H1 (cell line): Measurements from ENCODE around the gene PPIL4. TPM values are rescaled to one million over a fixed set of nuclear protein-coding genes. Genes with fewer than 3 reads are reported as not detected.

Experiments used
- CTCF ChIA-PET: fragments of 300-600 bp; sonication (Branson Sonifier 250); formaldehyde crosslinking; loops from one replicate; lab custom pipeline; 2021; ENCODE audit not compliant: partially characterized antibody; lab: Charles Lee
- POLR2A ChIA-PET: fragments of 300-600 bp; sonication (Branson Sonifier 250); formaldehyde crosslinking; loops from one replicate; lab custom pipeline; 2021; ENCODE audit warnings: inconsistent platforms; ENCODE audit not compliant: partially characterized antibody; lab: Charles Lee
- DNase-seq, 2 experiments: peaks; one replicate each; pipeline versions ENCODE4 v3.0.0 to v3.0.0-alpha.2; 2010 to 2022; ENCODE audit warnings: low spot score in 2 of 2, low read depth in 1 of 2, mixed read lengths in 1 of 2
- FAIRE-seq: peaks from 2 replicates; lab custom pipeline; 2011; peaks lifted over from hg19 to GRCh38; lab: Jason Lieb, UNC
- H2AFZ ChIP-seq: 2 replicates; pipeline ENCODE4 v1.8.1; 2012; ENCODE audit warnings: low read length, inconsistent platforms
- H2AK5ac ChIP-seq: 2 replicates; pipeline ENCODE4 v1.6.1; 2013; ENCODE audit warnings: low read depth, low read length
- H2BK120ac ChIP-seq: replicated peaks from 2 replicates; pipeline ENCODE3; 2013; ENCODE audit warnings: low read depth, low read length, inconsistent platforms
- H2BK12ac ChIP-seq: 2 replicates; pipeline ENCODE4 v1.6.1; 2013; ENCODE audit warnings: low read depth, low read length
- H2BK15ac ChIP-seq: 2 replicates; pipeline ENCODE4 v1.6.1; 2013; ENCODE audit warnings: low read length
- H2BK20ac ChIP-seq: 2 replicates; pipeline ENCODE4 v1.6.1; 2013; ENCODE audit warnings: low read length
- H2BK5ac ChIP-seq: 2 replicates; pipeline ENCODE4 v1.6.1; 2013; ENCODE audit warnings: low read depth, low read length
- H3K14ac ChIP-seq: 2 replicates; pipeline ENCODE4 v1.6.1; 2013; ENCODE audit warnings: inconsistent platforms; ENCODE audit not compliant: insufficient read length
- H3K18ac ChIP-seq: 2 replicates; pipeline ENCODE4 v1.6.1; 2013; ENCODE audit warnings: low read length; ENCODE audit errors: extremely low read depth
- H3K23ac ChIP-seq: 2 replicates; pipeline ENCODE4 v1.6.1; 2013; ENCODE audit warnings: inconsistent platforms; ENCODE audit not compliant: insufficient read length
- H3K23me2 ChIP-seq: 2 replicates; pipeline ENCODE4 v1.6.1; 2013; ENCODE audit warnings: low read depth, low read length
- H3K27ac ChIP-seq: 2 replicates; pipeline ENCODE4 v1.6.1; 2011; ENCODE audit warnings: low read depth, low read length, inconsistent platforms
- H3K27me3 ChIP-seq, 4 experiments: replicated peaks in 1 of 4; 1 replicate in 1 of 4; 2 replicates in 3 of 4; pipeline versions ENCODE4 v1.6.1 to v1.8.1; 2011 to 2013; ENCODE audit warnings: low read length in 3 of 4, mild to moderate bottlenecking in 3 of 4, inconsistent platforms in 2 of 4, mixed read lengths in 2 of 4, moderate library complexity in 1 of 4; ENCODE audit not compliant: control insufficient read depth in 3 of 4, insufficient read depth in 3 of 4; ENCODE audit errors: extremely low read depth in 1 of 4
- H3K36me3 ChIP-seq, 4 experiments: 2 replicates each; pipeline versions ENCODE4 v1.6.1 to v1.8.1; 2011 to 2013; ENCODE audit warnings: mild to moderate bottlenecking in 4 of 4, low read length in 3 of 4, moderate library complexity in 2 of 4, control low read depth in 1 of 4, inconsistent platforms in 1 of 4; ENCODE audit not compliant: insufficient read depth in 4 of 4, control insufficient read depth in 2 of 4
- H3K4ac ChIP-seq: replicated peaks from 2 replicates; pipeline ENCODE3; 2013; ENCODE audit warnings: low read length, low read depth, mixed read lengths, inconsistent platforms; ENCODE audit not compliant: insufficient read length
- H3K4me1 ChIP-seq, 4 experiments: replicated peaks in 1 of 4; 1 replicate in 1 of 4; 2 replicates in 3 of 4; pipeline versions ENCODE4 v1.6.1 to v1.8.1; 2011 to 2013; ENCODE audit warnings: low read length in 3 of 4, inconsistent platforms in 2 of 4, mixed read lengths in 1 of 4; ENCODE audit not compliant: insufficient read depth in 4 of 4, control insufficient read depth in 3 of 4
- H3K4me2 ChIP-seq, 2 experiments: 2 replicates each; pipeline versions ENCODE4 v1.6.1 to v1.8.1; 2011 to 2013; ENCODE audit warnings: low read depth in 2 of 2, low read length in 2 of 2, control low read depth in 1 of 2, inconsistent platforms in 1 of 2, mild to moderate bottlenecking in 1 of 2; ENCODE audit not compliant: insufficient read depth in 1 of 2
- H3K4me3 ChIP-seq, 4 experiments: fragments of 200-600, 300-600 bp in 1 of 4; sonication (generic), shearing (Covaris generic), sonication (Bioruptor Twin) in 1 of 4; 2 replicates each; pipeline versions ENCODE4 v1.5.1 to v1.8.1; 2011 to 2016; ENCODE audit warnings: low read length in 4 of 4, low read depth in 3 of 4, control low read depth in 2 of 4, inconsistent platforms in 2 of 4, mild to moderate bottlenecking in 2 of 4, mixed read lengths in 1 of 4, moderate library complexity in 1 of 4; ENCODE audit not compliant: insufficient read depth in 2 of 4; ENCODE audit errors: extremely low read depth in 1 of 4
- H3K56ac ChIP-seq: replicated peaks from 2 replicates; pipeline ENCODE3; 2013; ENCODE audit warnings: low read depth, mild to moderate bottlenecking, mixed read lengths, low read length, inconsistent platforms; ENCODE audit not compliant: insufficient read length
- H3K79me1 ChIP-seq: 2 replicates; pipeline ENCODE4 v1.6.1; 2013; ENCODE audit warnings: low read depth, low read length, control low read depth
- H3K79me2 ChIP-seq, 2 experiments: 2 replicates each; pipeline versions ENCODE4 v1.6.1 to v1.8.1; 2012 to 2013; ENCODE audit warnings: low read length in 2 of 2, mild to moderate bottlenecking in 2 of 2, inconsistent platforms in 1 of 2; ENCODE audit not compliant: insufficient read depth in 2 of 2, control insufficient read depth in 1 of 2
- H3K9ac ChIP-seq, 4 experiments: replicated peaks in 1 of 4; 1 replicate in 1 of 4; 2 replicates in 3 of 4; pipeline versions ENCODE4 v1.6.1 to v1.8.1; 2011 to 2013; ENCODE audit warnings: low read depth in 3 of 4, low read length in 3 of 4, control low read depth in 2 of 4, mild to moderate bottlenecking in 2 of 4, moderate library complexity in 2 of 4, inconsistent platforms in 1 of 4; ENCODE audit errors: extremely low read depth in 1 of 4
- H3K9me3 ChIP-seq, 2 experiments: 2 replicates each; pipeline versions ENCODE4 v1.6.1 to v1.8.1; 2012 to 2013; ENCODE audit warnings: mild to moderate bottlenecking in 2 of 2, moderate library complexity in 2 of 2, control low read depth in 1 of 2, inconsistent platforms in 1 of 2, low read depth in 1 of 2, low read length in 1 of 2, mixed read lengths in 1 of 2; ENCODE audit not compliant: insufficient read depth in 2 of 2
- H4K20me1 ChIP-seq, 2 experiments: replicated peaks in 1 of 2; 2 replicates each; pipeline versions ENCODE3 to v1.8.1; 2011 to 2013; ENCODE audit warnings: inconsistent platforms in 2 of 2, low read length in 2 of 2, mild to moderate bottlenecking in 1 of 2; ENCODE audit not compliant: insufficient read depth in 2 of 2, control insufficient read depth in 1 of 2
- H4K5ac ChIP-seq: 2 replicates; pipeline ENCODE4 v1.6.1; 2013; ENCODE audit warnings: low read length, low read depth, mixed read lengths, inconsistent platforms; ENCODE audit not compliant: insufficient read length
- H4K8ac ChIP-seq: 2 replicates; pipeline ENCODE4 v1.8.0; 2013; ENCODE audit warnings: mild to moderate bottlenecking, moderate library complexity, low read length, inconsistent platforms; ENCODE audit not compliant: insufficient read depth; ENCODE audit errors: extremely low read depth
- H4K91ac ChIP-seq: replicated peaks from 2 replicates; pipeline ENCODE3; 2013; ENCODE audit warnings: low read length, mixed read lengths, inconsistent platforms; ENCODE audit not compliant: insufficient read length
- ASH2L ChIP-seq: fragments of 200-600, 300-600 bp; sonication (generic); IDR thresholded peaks from one replicate; pipeline ENCODE4 v1.7.1; 2017; ENCODE audit warnings: low read length
- BRCA1 ChIP-seq: IDR thresholded peaks from 2 replicates; pipeline ENCODE4 v1.6.1; 2012; ENCODE audit warnings: low read depth, low read length, improper control_type of control experiment
- CBX8 ChIP-seq: fragments of 300-800, 300-1000 bp; sonication (generic); IDR thresholded peaks from 2 replicates; pipeline ENCODE4 v1.7.1; 2016; ENCODE audit warnings: low read depth, low read length, borderline replicate concordance
- CREB1 ChIP-seq: IDR thresholded peaks from 2 replicates; pipeline ENCODE4 v1.6.1; 2012; ENCODE audit warnings: inconsistent platforms
- EP300 ChIP-seq, 2 experiments: IDR thresholded peaks; 1 replicate in 1 of 2; 2 replicates in 1 of 2; pipeline ENCODE4 v1.6.1; 2011 to 2012; ENCODE audit warnings: low read depth in 2 of 2, low read length in 2 of 2, mild to moderate bottlenecking in 2 of 2, borderline replicate concordance in 1 of 2, inconsistent platforms in 1 of 2, moderate library complexity in 1 of 2
- FOSL1 ChIP-seq: IDR thresholded peaks from 2 replicates; pipeline ENCODE4 v1.6.1; 2011; ENCODE audit warnings: mild to moderate bottlenecking, low read depth, low read length, moderate library complexity; ENCODE audit not compliant: insufficient read depth
- GTF2F1 ChIP-seq: IDR thresholded peaks from 2 replicates; pipeline ENCODE4 v1.6.1; 2012; ENCODE audit warnings: low read depth, low read length, improper control_type of control experiment, borderline replicate concordance
- POLR2A ChIP-seq, 2 experiments: IDR thresholded peaks; 1 replicate in 1 of 2; 2 replicates in 1 of 2; pipeline ENCODE4 v1.6.1; 2011; ENCODE audit warnings: low read depth in 2 of 2, low read length in 2 of 2, mild to moderate bottlenecking in 2 of 2; ENCODE audit errors: control extremely low read depth in 1 of 2
- RAD21 ChIP-seq, 2 experiments: IDR thresholded peaks in 1 of 2; conservative IDR thresholded peaks in 1 of 2; 2 replicates each; pipeline ENCODE4 v1.6.1; 2011; ENCODE audit warnings: low read depth in 2 of 2, low read length in 2 of 2, improper control_type of control experiment in 1 of 2, inconsistent platforms in 1 of 2, mild to moderate bottlenecking in 1 of 2, moderate library complexity in 1 of 2
- SP2 ChIP-seq: IDR thresholded peaks from 2 replicates; pipeline ENCODE4 v1.6.1; 2012; ENCODE audit warnings: mild to moderate bottlenecking, low read length, inconsistent platforms
- TAF1 ChIP-seq: IDR thresholded peaks from 2 replicates; pipeline ENCODE4 v1.6.1; 2011; ENCODE audit warnings: mild to moderate bottlenecking, low read depth, low read length
- ZNF274 ChIP-seq: IDR thresholded peaks from 2 replicates; pipeline ENCODE4 v1.7.0; 2012; ENCODE audit warnings: low read length, borderline replicate concordance; ENCODE audit errors: extremely low read depth
- WGBS, 2 experiments: shearing (Covaris generic) in 1 of 2; methylation state at CpG; one replicate each; pipeline versions ENCODE4 v1.1.6 to v1.1.7; 2013 to 2015; ENCODE audit warnings: low lambda C conversion rate in 2 of 2, mixed read lengths in 2 of 2, inconsistent platforms in 1 of 2, low coverage in 1 of 2, missing lambda C conversion rate in 1 of 2; ENCODE audit not compliant: insufficient replicate concordance in 2 of 2, insufficient coverage in 1 of 2, insufficient read length in 1 of 2; ENCODE audit errors: extremely low coverage in 1 of 2, missing lambda C conversion rate in 1 of 2; 5-methylcytosine and 5-hydroxymethylcytosine counted together
- polyA plus RNA-seq, 7 experiments: library from polyadenylated mRNA; depleted of rRNA in 3 of 7; stranded (reverse) in 5 of 7; unstranded in 2 of 7; fragments of >200 nt in 5 of 7; fragments of 200-250 nt in 2 of 7; gene quantifications; 1 replicate in 5 of 7; 2 replicates in 1 of 7; 4 replicates in 1 of 7; pipeline versions ENCODE4 v1.2.1 to v1.2.3, GENCODE V29; 2011 to 2013; ENCODE audit warnings: missing spikeins in 2 of 7, mixed read lengths in 2 of 7
- total RNA-seq: library from RNA; stranded (reverse); fragmentation: NEBNext Ultra II Directional; extraction: Animal tissue kit (Norgen Biotek cat#: 25700); gene quantifications from 2 replicates; pipeline ENCODE4 v1.2.1, GENCODE V29; 2021
- TF ChIP-seq, protein P1 (sequence below): IDR thresholded peaks from 2 replicates; pipeline ENCODE4 v1.6.1; 2012; ENCODE audit warnings: inconsistent platforms

The PPIL4 gene
- total and polyA plus RNA-seq, 2 of the 8 experiments (the other 6 are each of a cell fraction or from before 2014, with no cell fraction given): 2.0 to 33.2 TPM

DNA sequence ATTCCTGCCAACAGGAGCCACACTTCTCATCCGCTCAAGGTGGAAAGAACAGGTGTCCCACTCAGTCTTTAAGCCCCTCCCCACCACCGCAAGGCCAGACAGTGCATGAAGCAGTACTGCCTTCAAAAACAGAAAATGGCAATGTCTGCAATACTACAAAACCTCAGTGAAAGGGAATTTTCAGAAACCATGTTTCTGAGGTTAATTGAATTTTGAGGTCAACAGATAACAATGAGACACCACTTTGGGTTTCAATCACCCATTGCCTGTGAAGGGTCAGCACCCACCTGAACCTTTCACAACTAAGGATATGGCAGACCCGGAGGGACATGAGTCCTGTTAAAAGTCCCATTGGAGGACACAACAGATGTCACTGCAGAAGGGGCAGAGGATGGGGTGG, 74.0 kb downstream of the PPIL4 start:
- FAIRE-seq: no peak
- Histone ChIP-seq H3K79me2 (no peaks in the 10 kb centered on the region), H4K5ac (no peak overlapping the region), H3K18ac (no peak overlapping the region), H4K8ac (no peak overlapping the region), H3K4me1 (peaks cover 0 to 5% (median 1%) of the 10 kb centered on the region in 4 experiments; a peak in 1 of 7 replicates), H2BK20ac (no peak overlapping the region), H2BK120ac (no peak overlapping the region), H3K9me3 (no peaks in the 10 kb centered on the region), H2BK15ac (no peak overlapping the region), H2BK5ac (no peak overlapping the region), H3K36me3 (no peaks in the 10 kb centered on the region), H2AFZ (no peak overlapping the region), H3K56ac (no peak overlapping the region), H3K79me1 (no peaks in the 10 kb centered on the region), H2AK5ac (no peak overlapping the region), H3K23ac (no peak overlapping the region), H3K27me3 (no peaks in the 10 kb centered on the region), H2BK12ac (no peak overlapping the region), H3K23me2 (no peaks in the 10 kb centered on the region), H3K4me3 (no peak overlapping the region), H4K20me1 (no peaks in the 10 kb centered on the region), H3K4me2 (no peak overlapping the region), H4K91ac (no peak overlapping the region), H3K4ac (no peak overlapping the region), H3K14ac (no peak overlapping the region), H3K27ac (no peak overlapping the region), H3K9ac (no peak overlapping the region)
- WGBS, 2 experiments: 65% methylated on average over 3 of the region's 3 CpGs; no CpG with 5 or more reads in 1 of the 2 experiments
- TF ChIP-seq EP300 (IDR thresholded peaks at IDR 0.05; ENCODE audit: borderline replicate concordance in 1 of 2, low read depth in 2 of 2, low read length in 2 of 2): no peak
- no peak for TF ChIP-seq RAD21 (IDR thresholded peaks at IDR 0.05 in 1 of 2, conservative IDR thresholded peaks at IDR 0.05 in 1 of 2; ENCODE audit: low read depth in 2 of 2, low read length in 2 of 2)
- no peak for TF ChIP-seq TAF1
- no peak for TF ChIP-seq BRCA1
- no peak for TF ChIP-seq FOSL1
- TF ChIP-seq GTF2F1: no peak
- TF ChIP-seq CREB1: no peak
- TF ChIP-seq ZNF274: no peak
- no peak for TF ChIP-seq CBX8
- TF ChIP-seq, protein P1, sequence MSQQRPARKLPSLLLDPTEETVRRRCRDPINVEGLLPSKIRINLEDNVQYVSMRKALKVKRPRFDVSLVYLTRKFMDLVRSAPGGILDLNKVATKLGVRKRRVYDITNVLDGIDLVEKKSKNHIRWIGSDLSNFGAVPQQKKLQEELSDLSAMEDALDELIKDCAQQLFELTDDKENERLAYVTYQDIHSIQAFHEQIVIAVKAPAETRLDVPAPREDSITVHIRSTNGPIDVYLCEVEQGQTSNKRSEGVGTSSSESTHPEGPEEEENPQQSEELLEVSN: no peak
- no peak for TF ChIP-seq ASH2L
- TF ChIP-seq POLR2A (IDR thresholded peaks at IDR 0.05; ENCODE audit: control extremely low read depth in 1 of 2, low read depth in 2 of 2, low read length in 2 of 2): no peak
- TF ChIP-seq SP2: no peak
- ChIA-PET CTCF (no interaction called here), POLR2A (interaction anchor here (1.0 kb wide), 1 partner anchor 20 kb away, joined by 3 read pairs; no protein-coding TSS in a partner anchor)
- DNase-seq: no peak
